TTC549 (cell line): ENCODE measurements around the gene ISOC2.

ENCODE experiments used
- FAIRE-seq: peaks from 2 replicates; lab custom pipeline; 2012; peaks lifted over from hg19 to GRCh38; lab: Jason Lieb, UNC

ISOC2 gene

GRCh38 chr19:55489711-55490477, 28.5 kb upstream of the ISOC2 start:
- FAIRE-seq: no peak

GRCh38 chr19:55488986-55489710, 27.7 kb upstream of the ISOC2 start:
- FAIRE-seq: no peak

- no peak for FAIRE-seq
Measured at GRCh38 chr19:55487924-55488687, 26.7 kb upstream of the ISOC2 start, which contains the start of gene SSC5D. Gene SSC5D, plus strand, starts transcription at chr19:55488436. Its CDS starts 154 bp downstream, at chr19:55488590.

GRCh38 chr19:55486971-55487923, 25.8 kb upstream of the ISOC2 start:
- no peak for FAIRE-seq

GRCh38 chr19:55486043-55486970, 24.9 kb upstream of the ISOC2 start:
- no peak for FAIRE-seq

GRCh38 chr19:55485439-55486011, 24.1 kb upstream of the ISOC2 start:
- no peak for FAIRE-seq

- no peak for FAIRE-seq
Measured at GRCh38 chr19:55484593-55485438, 23.4 kb upstream of the ISOC2 start, which contains the start of gene NAT14. Gene NAT14, plus strand, starts transcription at chr19:55485188. Its CDS starts 521 bp downstream, at chr19:55485709.

GRCh38 chr19:55483706-55484592, 22.5 kb upstream of the ISOC2 start:
- no peak for FAIRE-seq

- no peak for FAIRE-seq
Measured at GRCh38 chr19:55482967-55483705, 21.7 kb upstream of the ISOC2 start.

- FAIRE-seq: no peak
Measured at GRCh38 chr19:55482156-55482961, 20.9 kb upstream of the ISOC2 start.

GRCh38 chr19:55481794-55482155, 20.3 kb upstream of the ISOC2 start:
- FAIRE-seq: no peak

GRCh38 chr19:55481148-55481793, 19.8 kb upstream of the ISOC2 start:
- no peak for FAIRE-seq

- no peak for FAIRE-seq
Measured at GRCh38 chr19:55479451-55480230, 18.2 kb upstream of the ISOC2 start.

- no peak for FAIRE-seq
Measured at GRCh38 chr19:55479045-55479444, 17.6 kb upstream of the ISOC2 start.

GRCh38 chr19:55478364-55478763, 16.9 kb upstream of the ISOC2 start:
- no peak for FAIRE-seq
